ENCODE results near the gene FASTKD2.

GRCh38 chr2:206837775-206838174 lies 72.4 kb downstream of the FASTKD2 start:
- TF ChIP-seq POLR2A (IDR thresholded peaks at IDR 0.05; ENCODE audit: low read depth, low read length) (no peak), POLR2AphosphoS5 (IDR thresholded peaks at IDR 0.05; ENCODE audit: low read depth, low read length) (no peak)
